ENCODE measurements around the gene CAPN15. TPM values are rescaled to one million over a fixed set of nuclear protein-coding genes. Genes with fewer than 3 reads are reported as not detected.

CAPN15 gene
- total and polyA plus RNA-seq, 2 of the 4 experiments (the other 2 are of a cell fraction) = 9.3 to 24.3 TPM

GRCh38 chr16:500709-501108, 26.8 kb upstream of the CAPN15 start:
- Histone ChIP-seq H3K9me1 (ENCODE audit: insufficient read depth, low read length) (no peaks in the 10 kb centered on the region), H3K18ac (ENCODE audit: low read depth, low read length) (no peak overlapping the region), H3K9me3 (ENCODE audit: control insufficient read depth, insufficient read depth, low read length) (no peaks in the 10 kb centered on the region), H4K20me1 (ENCODE audit: insufficient read depth, low read length) (no peaks in the 10 kb centered on the region), H3K27me3 (ENCODE audit: control insufficient read depth, insufficient read depth, low read length) (no peaks in the 10 kb centered on the region), H2AK9ac (replicated peaks; ENCODE audit: low read depth, low read length, poor library complexity) (no peak overlapping the region), H3K4ac (ENCODE audit: low read depth, low read length) (no peak overlapping the region), H3K56ac (ENCODE audit: extremely low read depth, insufficient read depth, low read length) (no peak overlapping the region), H3K4me1 (ENCODE audit: control insufficient read depth, insufficient read depth, low read length) (no peaks in the 10 kb centered on the region), H2AFZ (replicated peaks; ENCODE audit: low read length, poor library complexity) (no peak overlapping the region), H3K36me3 (ENCODE audit: control insufficient read depth, insufficient read depth, low read length) (peaks cover 2% of the 10 kb centered on the region; the same call in 1 of the 2 replicates), H4K8ac (ENCODE audit: low read depth in 2 of 2, low read length in 2 of 2) (no peak overlapping the region), H2BK120ac (ENCODE audit: low read depth, low read length) (no peak overlapping the region), H2BK15ac (ENCODE audit: low read depth, low read length) (no peak overlapping the region), H2BK5ac (ENCODE audit: low read depth, low read length, poor library complexity, severe bottlenecking) (no peak overlapping the region), H4K91ac (ENCODE audit: insufficient read depth, low read depth, low read length) (no peak overlapping the region), H3K27ac (ENCODE audit: insufficient read depth, low read length) (no peak overlapping the region), H3K4me3 (ENCODE audit: insufficient read depth, low read depth, low read length) (no peak overlapping the region), H2BK20ac (ENCODE audit: low read depth, low read length) (no peak overlapping the region), H2AK5ac (ENCODE audit: low read depth, low read length) (no peak overlapping the region), H3K4me2 (ENCODE audit: low read depth, low read length) (no peak overlapping the region), H3K9ac (ENCODE audit: low read depth, low read length) (no peak overlapping the region), H3K23ac (ENCODE audit: low read depth, low read length) (no peak overlapping the region), H3K79me1 (ENCODE audit: low read depth in 1 of 2, low read length in 2 of 2) (no peaks in the 10 kb centered on the region), H4K5ac (ENCODE audit: low read depth, low read length) (no peak overlapping the region), H3K14ac (replicated peaks; ENCODE audit: low read depth, low read length) (no peak overlapping the region)
- ATAC-seq (ENCODE audit: low read depth) = no peak
- TF ChIP-seq MXI1 (IDR thresholded peaks at IDR 0.05; ENCODE audit: borderline replicate concordance, low read depth, low read length) (no peak), NFE2L2 (IDR thresholded peaks at IDR 0.05; ENCODE audit: low read depth, low read length) (no peak), FOS (IDR thresholded peaks at IDR 0.05; ENCODE audit: low read depth, low read length) (no peak), BHLHE40 (IDR thresholded peaks at IDR 0.05; ENCODE audit: low read depth, low read length) (no peak), MAFK (IDR thresholded peaks at IDR 0.05; ENCODE audit: low read depth, low read length) (no peak), POLR2A (IDR thresholded peaks at IDR 0.05; ENCODE audit: low read depth, low read length) (no peak)
- 80% methylated on average over 5 of the region's 12 CpGs; no CpG with 5 or more reads in 1 of the 2 experiments for WGBS, 2 experiments (ENCODE audit: extremely low coverage in 2 of 2, insufficient read length in 1 of 2)
- no TSS peak for BruUV-seq (replicated peaks)
- dilution Hi-C loops (cut with HindIII; ENCODE audit: low sequenced_read_pairs, unreplicated experiment) = no loop called here
- POLR2A ChIA-PET (ENCODE audit: unreplicated experiment) = no interaction called here
- DNase-seq = no peak
- intact Hi-C loops (cut with micrococcal nuclease) = no loop called here
- in situ Hi-C loops (cut with MboI; ENCODE audit: low sequenced_read_pairs) = no loop called here
- CTCF ChIA-PET = no interaction called here

Data from IMR-90 (cell line).